Measurements from ENCODE around the gene NCKAP5. TPM values are rescaled to one million over a fixed set of nuclear protein-coding genes. Genes with fewer than 3 reads are reported as not detected.

NCKAP5 gene
- total RNA-seq, 4 donors from 2014 or later, result 2.7 to 11.7 (median 5.6) TPM

- H3K27ac ChIP-seq, result no peak overlapping the region
- no peak for DNase-seq (ENCODE audit: low spot score in 2 of 2)
- no peak overlapping the region for H3K4me3 ChIP-seq
- H3K9me3 ChIP-seq, result no peaks in the 10 kb centered on the region
- no peaks in the 10 kb centered on the region for H3K4me1 ChIP-seq
- no peaks in the 10 kb centered on the region for H3K27me3 ChIP-seq
- no peak for TF ChIP-seq POLR2A (IDR thresholded peaks at IDR 0.05)
- no peak for TF ChIP-seq CTCF (IDR thresholded peaks at IDR 0.05)
- no peak for TF ChIP-seq EP300 (IDR thresholded peaks at IDR 0.05)
- no peaks in the 10 kb centered on the region for H3K36me3 ChIP-seq
- 60 to 75% methylated on average over 2 of the region's 2 CpGs for WGBS, 2 donors
These were observed 477.9 kb downstream of the NCKAP5 start for GRCh38 chr2:133090358-133090757.

- Histone ChIP-seq H3K27me3 (no peaks in the 10 kb centered on the region), H3K27ac (no peak overlapping the region), H3K9me3 (no peaks in the 10 kb centered on the region), H3K4me1 (no peaks in the 10 kb centered on the region), H3K4me3 (no peak overlapping the region), H3K36me3 (no peaks in the 10 kb centered on the region)
- DNase-seq (ENCODE audit: low spot score in 2 of 2), result no peak
- WGBS, 2 donors, result 87 to 88% methylated on average over 6 of the region's 6 CpGs
- TF ChIP-seq POLR2A (IDR thresholded peaks at IDR 0.05) (no peak), CTCF (IDR thresholded peaks at IDR 0.05) (no peak), EP300 (IDR thresholded peaks at IDR 0.05) (no peak)
These were observed 482.1 kb downstream of the NCKAP5 start for GRCh38 chr2:133086176-133086575.

- Histone ChIP-seq H3K27ac (no peak overlapping the region), H3K4me1 (no peaks in the 10 kb centered on the region), H3K36me3 (no peaks in the 10 kb centered on the region), H3K9me3 (no peaks in the 10 kb centered on the region), H3K4me3 (no peak overlapping the region), H3K27me3 (no peaks in the 10 kb centered on the region)
- TF ChIP-seq POLR2A (IDR thresholded peaks at IDR 0.05) (no peak), EP300 (IDR thresholded peaks at IDR 0.05) (no peak), CTCF (IDR thresholded peaks at IDR 0.05) (no peak)
- DNase-seq (ENCODE audit: low spot score in 2 of 2), result no peak
- WGBS, 2 donors, result 76 to 84% methylated on average over 2 of the region's 2 CpGs
These were observed 482.6 kb downstream of the NCKAP5 start for GRCh38 chr2:133085646-133086045.

- DNase-seq (ENCODE audit: low spot score in 2 of 2), result no peak
- TF ChIP-seq POLR2A (IDR thresholded peaks at IDR 0.05) (no peak), CTCF (IDR thresholded peaks at IDR 0.05) (no peak), EP300 (IDR thresholded peaks at IDR 0.05) (no peak)
- WGBS, 2 donors, result 87 to 96% methylated on average over 1 of the region's 1 CpG
- Histone ChIP-seq H3K27me3 (no peaks in the 10 kb centered on the region), H3K4me3 (no peak overlapping the region), H3K36me3 (no peaks in the 10 kb centered on the region), H3K9me3 (no peaks in the 10 kb centered on the region), H3K27ac (no peak overlapping the region), H3K4me1 (no peaks in the 10 kb centered on the region)
These were observed 486.2 kb downstream of the NCKAP5 start for GRCh38 chr2:133082034-133082433.

GRCh38 chr2:133080822-133081221 lies 487.4 kb downstream of the NCKAP5 start:
- no peak for DNase-seq (ENCODE audit: low spot score in 2 of 2)
- TF ChIP-seq CTCF (IDR thresholded peaks at IDR 0.05), result no peak
- no peak for TF ChIP-seq EP300 (IDR thresholded peaks at IDR 0.05)
- no peak for TF ChIP-seq POLR2A (IDR thresholded peaks at IDR 0.05)
- Histone ChIP-seq H3K36me3 (no peaks in the 10 kb centered on the region), H3K4me1 (no peaks in the 10 kb centered on the region), H3K27ac (no peak overlapping the region), H3K9me3 (no peaks in the 10 kb centered on the region), H3K4me3 (no peak overlapping the region), H3K27me3 (no peaks in the 10 kb centered on the region)
- whole genome bisulfite sequencing, 2 donors, result 94% methylated on average over 2 of the region's 2 CpGs
